PFSK-1 (cell line): Measurements from ENCODE around the gene ATP5PF.
A peak's percentile ranks its signal among the peaks of the same experiment; 100 is the strongest.

Experiments
- FOXP2 ChIP-seq: optimal IDR thresholded peaks from 2 replicates; pipeline ENCODE3; 2011; ENCODE audit warnings: borderline replicate concordance, control low read depth, inconsistent platforms; ENCODE audit not compliant: insufficient read depth; ENCODE audit errors: extremely low read length, extremely low read depth
- POLR2AphosphoS5 ChIP-seq: IDR thresholded peaks from 2 replicates; pipeline ENCODE4 v1.6.1; 2012; ENCODE audit warnings: low read depth, mild to moderate bottlenecking, control low read depth, low read length, moderate library complexity
- SIN3A ChIP-seq: IDR thresholded peaks from 2 replicates; pipeline ENCODE4 v1.6.1; 2012; ENCODE audit warnings: mild to moderate bottlenecking, low read length, moderate library complexity, borderline replicate concordance; ENCODE audit not compliant: insufficient read depth
- TAF1 ChIP-seq: IDR thresholded peaks from 2 replicates; pipeline ENCODE4 v1.6.1; 2012; ENCODE audit warnings: low read length, control low read depth, borderline replicate concordance; ENCODE audit not compliant: insufficient read depth
- TF ChIP-seq, protein P1 (sequence below), 2 experiments: IDR thresholded peaks; 2 replicates each; pipeline versions ENCODE4 v1.6.1 to v1.8.0; 2011 to 2012; ENCODE audit warnings: low read depth in 2 of 2, low read length in 2 of 2, control low read depth in 1 of 2, inconsistent platforms in 1 of 2, mild to moderate bottlenecking in 1 of 2, moderate library complexity in 1 of 2; ENCODE audit not compliant: insufficient read depth in 1 of 2

ATP5PF gene

DNA sequence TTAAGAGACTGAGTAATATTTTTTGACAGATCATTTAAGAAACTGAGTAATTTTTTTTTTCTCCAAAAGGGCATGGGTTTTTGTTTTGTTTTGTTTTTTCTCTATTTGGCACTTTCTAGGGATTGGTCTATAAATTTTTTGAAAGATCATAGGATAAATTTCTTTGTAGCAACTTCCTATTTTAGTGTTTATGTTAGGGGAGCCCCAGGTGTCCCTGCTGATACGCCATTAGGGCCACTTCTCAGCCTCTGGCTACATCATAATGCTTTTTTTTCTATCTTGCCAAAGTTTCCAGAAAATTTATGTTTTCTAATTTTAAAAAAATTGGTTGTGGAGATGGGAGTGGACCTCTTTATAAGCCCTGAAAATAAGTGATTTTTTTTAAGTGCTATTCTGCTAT is 2.7 kb upstream of the ATP5PF start:
- TF ChIP-seq POLR2AphosphoS5: no peak
- no peak for TF ChIP-seq FOXP2
- TF ChIP-seq, protein P1, sequence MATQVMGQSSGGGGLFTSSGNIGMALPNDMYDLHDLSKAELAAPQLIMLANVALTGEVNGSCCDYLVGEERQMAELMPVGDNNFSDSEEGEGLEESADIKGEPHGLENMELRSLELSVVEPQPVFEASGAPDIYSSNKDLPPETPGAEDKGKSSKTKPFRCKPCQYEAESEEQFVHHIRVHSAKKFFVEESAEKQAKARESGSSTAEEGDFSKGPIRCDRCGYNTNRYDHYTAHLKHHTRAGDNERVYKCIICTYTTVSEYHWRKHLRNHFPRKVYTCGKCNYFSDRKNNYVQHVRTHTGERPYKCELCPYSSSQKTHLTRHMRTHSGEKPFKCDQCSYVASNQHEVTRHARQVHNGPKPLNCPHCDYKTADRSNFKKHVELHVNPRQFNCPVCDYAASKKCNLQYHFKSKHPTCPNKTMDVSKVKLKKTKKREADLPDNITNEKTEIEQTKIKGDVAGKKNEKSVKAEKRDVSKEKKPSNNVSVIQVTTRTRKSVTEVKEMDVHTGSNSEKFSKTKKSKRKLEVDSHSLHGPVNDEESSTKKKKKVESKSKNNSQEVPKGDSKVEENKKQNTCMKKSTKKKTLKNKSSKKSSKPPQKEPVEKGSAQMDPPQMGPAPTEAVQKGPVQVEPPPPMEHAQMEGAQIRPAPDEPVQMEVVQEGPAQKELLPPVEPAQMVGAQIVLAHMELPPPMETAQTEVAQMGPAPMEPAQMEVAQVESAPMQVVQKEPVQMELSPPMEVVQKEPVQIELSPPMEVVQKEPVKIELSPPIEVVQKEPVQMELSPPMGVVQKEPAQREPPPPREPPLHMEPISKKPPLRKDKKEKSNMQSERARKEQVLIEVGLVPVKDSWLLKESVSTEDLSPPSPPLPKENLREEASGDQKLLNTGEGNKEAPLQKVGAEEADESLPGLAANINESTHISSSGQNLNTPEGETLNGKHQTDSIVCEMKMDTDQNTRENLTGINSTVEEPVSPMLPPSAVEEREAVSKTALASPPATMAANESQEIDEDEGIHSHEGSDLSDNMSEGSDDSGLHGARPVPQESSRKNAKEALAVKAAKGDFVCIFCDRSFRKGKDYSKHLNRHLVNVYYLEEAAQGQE (IDR thresholded peaks at IDR 0.05; ENCODE audit: insufficient read depth in 1 of 2, low read depth in 2 of 2, low read length in 2 of 2): no peak
- no peak for TF ChIP-seq TAF1
- TF ChIP-seq SIN3A: no peak

GRCh38 chr21:25735646-25736597 is 1.2 kb upstream of the ATP5PF start:
- TF ChIP-seq, protein P1 (IDR thresholded peaks at IDR 0.05; ENCODE audit: insufficient read depth in 1 of 2, low read depth in 2 of 2, low read length in 2 of 2): no peak
- TF ChIP-seq FOXP2: no peak
- TF ChIP-seq SIN3A: no peak
- TF ChIP-seq POLR2AphosphoS5: no peak
- no peak for TF ChIP-seq TAF1

DNA sequence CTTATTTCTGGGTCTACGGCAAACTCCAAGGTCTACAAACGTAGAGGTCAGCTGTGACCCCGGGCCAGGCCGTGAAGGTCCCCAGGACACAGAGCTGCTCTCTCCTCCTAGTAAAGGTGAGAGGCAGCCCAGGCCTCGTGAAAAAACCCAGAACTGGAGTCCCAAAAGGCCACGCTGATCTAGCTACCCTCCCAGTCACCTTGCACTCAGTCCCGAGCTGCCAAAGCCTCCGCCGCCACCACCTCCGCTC is 125 bp downstream of the ATP5PF start:
- TF ChIP-seq SIN3A: no peak
- TF ChIP-seq, protein P1 (IDR thresholded peaks at IDR 0.05; ENCODE audit: insufficient read depth in 1 of 2, low read depth in 2 of 2, low read length in 2 of 2): 0 out of 4 replicates have a peak, but pooled peaks of 1 of the 2 experiments have one; percentile 52
- no peak for TF ChIP-seq TAF1
- no peak for TF ChIP-seq FOXP2

- TF ChIP-seq FOXP2 (no peak), SIN3A (no peak), TAF1 (no peak), POLR2AphosphoS5 (no peak)
- TF ChIP-seq, protein P1 (IDR thresholded peaks at IDR 0.05; ENCODE audit: insufficient read depth in 1 of 2, low read depth in 2 of 2, low read length in 2 of 2): no peak
Measured at GRCh38 chr21:25733859-25734653, 648 bp downstream of the ATP5PF start.
